GM18858 (cell line): ENCODE measurements around the gene RAG1.
A peak's percentile ranks its signal among the peaks of the same experiment; 100 is the strongest.

Source experiments
- ATAC-seq: cut with Tn5 transposase; IDR thresholded peaks from one replicate; pipeline ENCODE4 v1.9.1; 2021; ENCODE audit not compliant: unreplicated experiment

Gene RAG1

DNA sequence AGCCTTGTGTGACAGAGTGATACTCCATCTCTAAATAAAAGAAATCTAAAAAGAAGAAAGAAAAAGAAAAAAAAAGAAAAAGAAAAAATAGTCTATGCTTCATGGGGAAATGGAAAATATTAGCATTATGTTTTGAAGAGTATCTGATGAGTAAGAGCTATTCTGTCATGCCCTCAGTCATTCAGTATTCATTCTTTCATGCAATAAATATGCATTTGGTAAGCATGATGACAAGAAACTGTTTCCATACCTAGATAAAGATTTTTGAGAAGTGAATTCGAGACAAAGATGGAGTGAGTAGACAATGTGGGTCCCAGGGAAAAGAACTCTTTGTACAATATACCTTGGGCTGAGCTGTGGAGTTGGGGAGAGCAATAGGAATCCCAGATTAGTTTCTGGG lies 20.3 kb downstream of the RAG1 start:
- no peak for ATAC-seq

DNA sequence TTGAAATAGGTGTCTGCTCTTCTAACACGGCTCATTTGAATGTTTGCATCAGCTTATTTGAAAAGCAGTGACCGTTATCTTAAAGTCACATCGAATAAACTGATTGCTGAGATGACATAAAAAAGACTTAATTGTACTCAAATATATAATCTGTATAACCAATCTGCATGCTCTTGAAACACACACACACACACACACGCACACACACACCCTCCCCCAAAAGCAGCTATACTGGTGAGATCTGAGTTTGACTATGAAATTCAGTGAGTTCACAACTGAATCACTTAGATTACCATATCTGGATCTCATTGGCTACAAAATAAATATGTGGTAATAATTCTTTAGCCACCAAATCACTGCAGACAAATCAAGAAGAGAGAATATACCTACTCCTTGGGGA lies 22.7 kb downstream of the RAG1 start:
- ATAC-seq = no peak

DNA sequence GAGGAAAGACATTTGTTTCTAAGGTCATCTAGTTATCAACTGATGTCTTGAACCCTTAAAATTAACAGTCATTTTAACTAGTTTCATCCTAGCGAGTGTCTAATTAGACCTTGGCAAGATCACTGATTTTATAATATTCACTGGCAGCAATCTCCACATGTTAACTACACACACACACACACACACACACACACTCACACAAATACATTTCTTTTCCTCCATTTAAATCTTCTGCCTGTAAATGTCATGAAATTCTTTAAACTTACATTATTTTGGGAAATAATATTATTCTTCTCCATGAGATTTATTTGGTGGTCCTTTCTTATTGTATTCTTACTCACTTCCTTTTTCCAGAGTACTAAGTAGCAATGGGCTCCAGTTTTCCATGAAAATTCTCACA lies 23.6 kb downstream of the RAG1 start:
- ATAC-seq = no peak

DNA sequence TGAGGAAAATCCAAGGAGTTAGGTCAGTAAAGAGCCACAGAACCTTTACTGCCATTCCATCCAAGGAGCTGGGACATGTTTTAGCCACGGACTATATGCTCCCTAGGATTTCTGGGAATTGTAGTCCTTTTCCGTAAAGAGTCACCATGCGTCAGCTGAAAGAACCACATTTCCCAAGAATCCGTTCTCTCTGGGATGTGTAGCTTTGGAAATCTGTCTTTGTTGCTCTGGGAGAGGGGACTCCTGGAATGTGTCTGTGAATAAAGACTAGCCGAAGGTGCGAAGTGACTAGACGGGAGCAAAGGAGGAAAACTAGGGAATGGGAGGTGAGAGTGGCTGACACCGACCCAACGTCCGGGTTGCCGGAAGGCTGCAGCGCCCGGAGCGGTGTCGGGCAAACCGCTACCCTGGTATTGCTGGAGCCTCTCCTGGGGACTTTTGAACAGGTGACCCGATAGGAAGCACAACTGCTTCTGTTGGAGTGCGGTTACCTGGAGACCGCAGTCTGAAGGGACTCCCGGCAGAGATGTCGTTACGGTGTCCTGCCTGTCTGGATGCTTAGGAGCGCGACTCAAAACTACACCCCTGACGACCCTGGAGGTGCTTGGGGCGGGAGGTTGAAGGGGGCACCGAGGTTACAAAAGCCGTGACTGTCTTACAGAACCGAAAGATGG lies 26.6 kb downstream of the RAG1 start, which contains the start of gene IFTAP:
Gene IFTAP (plus strand): TSS at position 187 of the 674 bp plus-strand sequence. CDS start 15,602 bp downstream, outside the sequence.
- ATAC-seq = peak; percentile 71

DNA sequence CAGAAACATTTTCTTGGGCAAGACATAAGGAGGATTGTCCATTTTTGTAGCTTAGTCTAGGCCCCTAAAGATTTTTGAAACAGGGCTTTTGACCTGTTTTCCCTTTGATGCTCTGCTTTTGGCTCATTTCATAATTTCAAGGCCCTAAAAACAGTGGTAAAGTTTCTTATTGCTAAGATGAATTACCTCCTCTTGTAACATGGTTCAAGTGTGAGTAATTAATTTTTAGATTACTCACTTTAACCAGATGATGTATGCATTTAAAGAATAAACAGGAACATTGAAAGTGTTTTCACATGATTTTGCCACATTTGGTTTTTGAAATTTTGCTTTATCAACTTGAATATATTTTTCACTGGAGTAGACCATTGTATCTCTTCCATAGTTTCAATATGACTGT lies 29.1 kb downstream of the RAG1 start:
- no peak for ATAC-seq

DNA sequence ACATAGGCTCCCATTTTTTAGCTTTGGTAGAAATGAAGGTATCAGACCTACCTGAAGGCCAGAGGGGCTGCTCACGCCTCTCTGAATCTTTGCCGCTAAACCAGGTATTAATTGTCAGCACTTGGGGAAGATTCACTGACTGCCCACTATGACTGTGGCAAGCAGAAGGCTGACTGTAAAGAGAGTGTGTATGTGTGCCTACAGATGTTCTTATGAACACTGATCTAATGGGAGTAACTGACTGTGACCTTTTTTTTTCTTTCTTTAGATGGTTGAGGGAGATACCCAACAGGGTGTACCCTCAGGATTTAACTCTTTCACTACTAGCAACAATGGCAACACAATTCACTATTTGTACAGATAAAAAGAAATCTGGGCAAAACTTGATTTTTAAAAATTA lies 30.2 kb downstream of the RAG1 start, which contains the start of gene RAG2:
Gene RAG2 (minus strand): TSS at position 186 of the 400 bp plus-strand sequence. CDS start 4,068 bp downstream, outside the sequence.
- ATAC-seq = no peak

DNA sequence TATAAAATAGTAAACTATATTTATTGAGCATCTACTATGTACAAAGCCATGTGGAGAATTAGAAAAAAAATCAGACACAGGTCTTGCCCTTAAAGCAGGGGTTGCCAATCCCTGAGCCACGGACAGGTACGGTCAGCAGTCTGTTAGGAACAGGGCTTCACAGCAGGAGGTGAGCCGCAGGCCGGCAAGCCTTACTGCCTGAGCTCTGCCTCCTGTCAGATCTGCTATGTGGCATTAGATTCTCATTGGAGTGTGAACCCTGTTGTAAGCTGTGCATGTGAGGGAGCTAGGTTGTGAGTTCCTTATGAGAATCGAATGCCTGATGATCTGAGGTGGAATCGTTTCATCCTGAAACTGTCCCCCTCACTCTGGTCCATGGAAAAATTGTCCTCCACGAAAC lies 32.4 kb downstream of the RAG1 start:
- no peak for ATAC-seq

DNA sequence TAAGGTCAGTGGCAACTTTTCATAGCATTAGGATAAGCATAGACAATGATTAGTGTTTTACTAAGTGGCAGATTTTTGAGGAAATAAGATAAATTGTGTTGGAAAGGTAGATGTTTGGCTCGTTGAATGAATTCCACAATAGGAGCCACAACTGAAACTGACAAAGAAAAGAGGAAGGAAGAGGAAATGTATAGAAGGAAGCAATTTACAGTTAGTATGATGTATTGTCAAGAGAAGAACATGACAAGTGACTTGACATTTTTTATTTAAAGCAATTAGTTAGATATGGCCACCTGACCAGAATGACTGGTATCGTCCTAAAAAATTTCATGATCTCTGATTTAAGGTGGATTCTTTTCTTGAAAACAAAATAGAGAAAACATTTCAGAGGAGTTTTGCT lies 33.3 kb downstream of the RAG1 start:
- ATAC-seq = no peak

DNA sequence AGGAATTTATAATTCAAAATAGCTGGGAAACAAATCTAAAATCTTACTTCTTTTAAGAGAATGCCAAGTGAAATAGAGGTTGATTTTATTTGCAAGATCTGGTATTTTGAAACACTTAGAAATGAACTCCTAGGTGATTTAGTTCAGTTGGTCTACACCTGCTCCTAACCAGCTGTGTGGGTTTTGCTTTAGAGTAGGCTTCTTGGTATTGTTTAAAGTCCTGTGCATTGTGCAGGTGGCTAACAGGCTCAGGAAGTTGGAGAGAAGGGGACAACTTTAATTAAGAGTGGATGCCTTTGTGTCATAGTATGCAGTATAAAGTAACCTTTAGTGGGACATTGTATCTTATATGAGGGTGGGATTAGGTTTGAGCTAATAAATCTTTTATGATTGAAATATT lies 34.3 kb downstream of the RAG1 start:
- ATAC-seq = no peak

DNA sequence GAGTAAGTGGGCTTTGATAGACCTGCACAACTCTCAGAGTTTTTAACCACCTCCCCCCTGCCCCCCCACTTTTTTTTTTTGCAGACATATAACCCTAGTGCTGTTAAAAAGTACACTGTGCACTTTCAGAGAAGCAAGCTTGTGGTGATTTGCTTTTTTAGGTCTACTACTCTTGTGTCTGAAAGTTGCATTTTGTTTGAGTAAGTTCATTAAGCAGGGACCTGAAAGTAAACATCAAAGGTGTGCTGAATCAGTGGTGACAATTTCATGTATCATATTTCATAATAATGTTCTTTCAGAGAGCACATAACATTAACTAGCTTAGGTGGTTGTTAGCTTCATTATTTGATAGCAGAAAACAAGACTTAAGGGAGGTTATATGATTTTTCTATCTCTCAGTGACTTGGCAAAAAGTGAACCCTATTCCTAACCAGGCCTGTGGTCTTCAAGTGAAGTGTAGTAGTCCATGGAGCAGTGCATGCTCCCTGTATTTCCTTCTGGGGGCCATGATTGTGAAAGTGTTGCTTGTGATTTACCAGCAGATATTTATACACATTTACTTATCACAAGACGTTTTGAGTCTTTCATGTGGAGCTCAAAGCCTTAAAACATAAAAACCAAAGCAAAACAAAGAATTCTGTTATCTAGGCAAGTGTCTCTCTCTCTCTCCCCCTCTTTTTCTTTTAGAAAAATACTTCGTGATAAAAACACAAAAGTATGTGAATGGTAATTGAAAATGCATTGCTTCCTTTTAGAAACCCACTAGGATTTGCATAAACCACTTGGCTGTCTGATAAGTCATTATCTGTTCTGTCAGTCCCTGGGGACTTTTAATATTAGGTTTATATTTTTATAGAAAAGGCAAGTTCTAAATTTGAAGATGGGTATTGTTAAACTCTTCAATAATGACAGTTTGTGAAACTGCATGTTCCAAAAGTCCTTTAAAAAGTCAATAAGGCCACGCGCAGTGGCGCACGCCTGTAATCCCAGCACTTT lies 37.7 kb downstream of the RAG1 start:
- peak; percentile 50 for ATAC-seq

DNA sequence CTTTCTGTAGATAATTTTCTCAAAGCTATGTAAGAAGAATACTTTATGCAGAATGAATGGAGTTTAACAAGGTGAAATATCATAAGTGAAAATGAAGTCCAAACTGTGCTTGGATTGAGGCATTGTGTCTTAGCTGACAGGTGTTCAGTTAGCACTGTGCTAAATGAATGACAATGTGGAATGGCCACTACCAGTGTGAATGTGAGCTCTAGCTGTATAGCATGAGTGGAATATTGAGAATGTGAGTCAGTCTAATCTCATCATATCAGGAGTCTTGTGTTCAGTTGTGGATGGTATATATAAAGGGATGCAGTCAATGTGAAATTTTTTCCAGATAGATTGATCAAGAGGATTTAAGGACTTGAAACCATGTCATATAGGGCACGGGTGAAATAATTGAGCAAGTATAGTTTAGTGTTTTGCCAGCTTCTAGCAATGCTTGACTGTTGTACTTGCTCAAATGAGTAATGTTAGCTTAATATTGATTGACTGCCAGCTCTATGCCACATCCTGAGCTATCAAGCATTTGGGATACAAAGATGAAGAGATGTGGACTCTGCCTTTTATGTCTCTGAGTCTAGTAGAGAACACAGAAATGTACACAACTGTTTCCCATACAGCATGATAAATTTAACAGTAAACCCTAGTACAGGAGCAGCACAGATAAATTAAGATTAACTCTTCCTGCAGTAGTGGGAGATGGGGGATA lies 40.8 kb downstream of the RAG1 start:
- no peak for ATAC-seq

DNA sequence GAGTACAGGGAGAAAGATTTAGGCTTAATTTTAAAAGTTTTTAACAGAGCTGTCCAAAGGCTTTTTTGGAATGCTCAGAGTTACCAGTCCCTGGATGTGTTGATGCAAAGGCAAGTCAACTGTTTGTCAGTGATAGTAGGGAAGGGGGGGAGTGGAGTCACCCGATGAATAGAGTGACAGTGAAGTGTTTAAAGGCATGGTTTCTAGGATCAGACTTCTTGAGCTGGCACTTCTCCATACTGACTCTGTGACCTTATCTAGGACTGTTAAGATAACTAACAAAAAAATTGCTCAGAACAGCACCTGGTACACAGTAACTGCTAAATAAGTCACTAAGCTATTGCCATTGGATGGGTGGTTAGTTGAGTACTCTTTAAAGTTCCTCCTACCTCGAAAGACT lies 41.6 kb downstream of the RAG1 start:
- no peak for ATAC-seq

DNA sequence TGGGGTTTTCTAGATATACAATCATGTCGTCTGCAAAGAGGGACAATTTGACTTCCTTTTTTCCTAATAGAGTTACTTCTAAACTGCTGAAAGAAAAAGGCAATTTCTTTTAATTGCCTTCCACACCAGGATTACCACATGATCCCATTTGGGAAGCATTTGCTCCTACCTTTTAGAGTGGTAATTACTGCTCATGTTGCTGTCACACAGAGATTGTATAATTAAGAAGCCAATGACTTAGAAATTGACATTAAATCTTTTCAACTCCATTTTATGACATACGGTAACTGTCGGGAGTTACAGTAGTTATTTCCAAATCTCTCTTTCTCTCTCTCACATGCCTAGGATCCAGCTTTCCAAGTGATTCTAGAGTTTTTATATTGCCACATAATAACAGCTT lies 48.0 kb downstream of the RAG1 start:
- no peak for ATAC-seq

DNA sequence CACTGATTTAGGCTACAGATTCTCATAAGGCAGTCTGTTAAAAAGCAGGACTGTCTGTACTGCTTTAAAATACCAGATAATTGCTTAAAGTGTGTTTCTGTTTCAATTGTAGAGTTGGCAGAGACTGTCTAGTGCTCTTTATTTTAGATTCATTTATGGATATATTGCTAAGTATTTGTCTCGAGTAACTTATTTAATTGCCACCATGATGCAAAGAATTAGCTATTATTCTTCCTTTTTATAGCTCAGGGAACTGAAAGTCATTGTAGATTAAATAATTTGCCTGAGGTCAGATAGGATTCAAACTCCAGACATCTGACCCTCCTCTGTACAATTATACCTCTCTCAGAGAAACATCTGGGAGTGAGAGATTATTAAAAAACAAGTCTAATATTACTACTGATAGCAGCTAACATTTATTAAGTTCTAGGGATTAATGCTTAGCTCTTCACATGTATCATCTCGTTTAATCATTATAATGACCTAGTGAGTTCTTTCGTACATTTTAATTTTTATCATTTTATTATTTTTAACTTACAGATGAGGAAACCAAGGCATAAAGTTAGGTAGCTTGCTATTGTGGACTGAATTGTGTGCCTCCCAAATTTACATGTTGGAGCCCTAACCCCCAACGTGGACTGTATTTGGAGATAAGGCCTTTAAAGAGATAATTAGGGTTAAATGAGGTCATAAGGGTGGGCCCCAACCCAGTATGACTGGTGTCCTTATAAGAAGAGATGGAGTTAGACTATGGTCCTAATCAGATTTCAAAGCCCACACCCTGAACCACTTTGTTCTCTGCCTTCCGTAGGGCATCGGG lies 49.9 kb downstream of the RAG1 start:
- no peak for ATAC-seq

DNA sequence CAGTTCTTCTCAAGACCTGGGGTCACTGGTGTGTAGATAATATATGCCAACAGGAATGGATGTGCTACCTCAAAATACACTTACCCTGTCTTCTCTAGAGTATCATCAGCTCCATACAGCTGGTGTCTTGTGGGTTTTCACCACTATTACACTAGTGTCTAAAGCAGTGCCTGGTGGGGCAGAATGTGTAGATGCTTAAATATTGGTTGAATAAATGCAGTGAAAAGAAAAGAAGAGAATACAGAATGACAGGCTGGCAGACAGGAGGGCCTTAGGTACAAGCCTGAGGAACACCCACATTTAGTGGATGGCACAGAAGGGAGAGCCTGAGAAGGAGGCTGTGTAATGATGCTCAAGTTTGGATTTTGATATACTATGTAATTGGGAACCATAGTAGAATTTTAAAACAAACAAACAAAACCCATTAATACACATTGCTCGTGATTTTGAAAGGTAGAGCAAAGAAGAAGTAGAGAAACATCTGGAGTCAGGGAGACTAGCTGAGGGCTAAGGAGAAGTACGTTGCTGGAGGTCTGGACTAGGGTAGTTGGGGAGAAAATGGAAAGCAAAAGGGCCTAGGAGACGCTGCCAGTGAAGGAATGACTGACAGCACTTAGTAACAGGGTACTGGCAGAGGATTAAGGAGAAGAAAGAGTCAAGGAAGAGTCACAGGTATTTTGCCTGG lies 50.7 kb downstream of the RAG1 start:
- no peak for ATAC-seq

DNA sequence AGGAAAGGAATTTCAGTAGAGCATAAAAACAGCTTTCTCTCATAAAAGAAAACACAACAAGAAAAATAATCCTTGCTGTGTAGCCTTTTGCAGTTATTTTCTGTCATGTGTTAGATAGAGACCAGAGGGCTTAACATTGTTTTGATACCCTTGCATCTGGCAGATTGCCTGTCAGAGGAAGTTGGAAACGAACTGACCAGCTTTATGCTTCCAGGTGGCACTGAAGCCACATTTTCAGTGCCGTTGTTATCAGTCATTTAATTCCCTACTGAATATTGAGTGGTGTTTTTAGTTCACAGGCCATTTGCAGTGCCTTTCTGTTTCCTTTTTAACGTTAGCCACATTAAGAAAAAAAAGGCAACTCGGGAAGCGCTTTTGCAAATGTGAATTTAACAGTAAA lies 51.7 kb downstream of the RAG1 start:
- no peak for ATAC-seq

DNA sequence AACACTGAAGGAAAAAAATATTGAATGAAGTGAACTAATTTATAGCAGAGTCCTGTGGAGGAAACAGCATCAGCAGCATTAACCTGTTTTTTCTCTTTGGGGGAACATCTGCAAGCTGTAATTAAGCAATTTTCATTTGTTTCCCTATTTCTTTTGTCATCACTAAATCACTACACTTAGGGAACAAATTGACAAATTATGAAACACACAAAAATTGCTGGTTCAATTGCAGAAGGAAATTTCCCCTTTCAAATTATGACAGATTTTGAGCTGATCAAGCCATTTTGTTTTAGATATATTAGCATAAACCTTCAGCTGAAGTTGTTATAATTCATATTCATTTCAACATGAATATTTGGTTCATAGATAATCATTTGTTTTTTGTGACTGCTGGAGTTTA lies 52.4 kb downstream of the RAG1 start:
- ATAC-seq = no peak

DNA sequence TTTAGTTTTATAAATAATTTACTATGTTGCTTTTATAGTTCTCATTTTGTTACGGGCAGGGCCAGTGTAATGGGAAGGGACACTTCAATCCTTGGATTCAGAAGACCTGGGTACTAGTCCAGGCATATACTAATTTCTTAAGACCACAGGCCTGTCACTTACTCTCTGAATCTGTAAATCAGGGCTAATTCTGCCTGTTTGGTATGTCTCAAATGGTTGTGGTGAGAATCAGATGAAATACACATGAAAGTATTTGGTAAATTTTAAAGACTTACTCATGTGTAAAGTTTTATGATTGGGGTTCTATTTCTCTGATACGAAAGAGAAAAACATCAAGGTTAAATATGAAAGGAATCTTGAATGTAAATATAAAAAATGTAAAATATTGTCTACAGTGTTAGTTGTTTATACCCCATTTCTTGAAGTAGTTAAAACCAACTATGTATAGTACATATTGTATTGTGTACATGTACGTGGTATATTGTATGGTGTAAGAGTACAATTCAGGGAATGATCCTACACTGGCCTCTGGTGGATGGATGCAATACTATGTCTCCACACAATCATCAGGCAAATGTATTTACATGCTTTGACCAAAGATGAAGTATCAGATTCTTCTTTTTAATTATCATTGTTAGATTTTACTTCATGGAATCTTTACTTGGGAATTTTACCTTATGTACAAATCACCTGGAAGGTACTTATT lies 54.8 kb downstream of the RAG1 start:
- no peak for ATAC-seq

DNA sequence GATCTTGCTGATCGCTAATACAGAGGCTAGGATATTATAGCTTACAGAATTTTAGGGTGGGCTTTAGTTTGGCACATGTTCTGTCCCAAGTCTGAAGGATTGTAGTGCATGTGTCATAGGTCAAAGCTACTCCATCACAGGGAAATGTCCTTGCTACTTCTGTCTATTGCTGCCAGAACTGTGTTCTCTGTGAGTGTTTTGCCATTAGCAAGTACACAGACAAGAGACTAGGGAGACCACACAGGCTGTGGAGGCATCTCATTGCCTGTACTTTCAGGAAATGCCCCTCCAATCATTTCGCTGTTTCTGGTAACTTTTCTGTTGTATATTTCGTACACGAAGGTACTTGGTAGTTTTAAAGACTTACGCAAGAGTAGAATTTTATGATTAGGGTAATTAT lies 55.7 kb downstream of the RAG1 start:
- ATAC-seq = no peak
